ENCODE measurements around the gene ARHGAP4. TPM values are rescaled to one million over a fixed set of nuclear protein-coding genes. Genes with fewer than 3 reads are reported as not detected.

The ARHGAP4 gene
- total RNA-seq, 2 donors from 2014 or later, result 7.6 to 8.9 TPM

- Histone ChIP-seq H3K9me3 (no peaks in the 10 kb centered on the region), H3K4me3 (no peak overlapping the region), H3K4me1 (peaks cover 0 to 11% of the 10 kb centered on the region in 2 donors), H3K27ac (no peak overlapping the region), H3K36me3 (peaks cover 72% of the 10 kb centered on the region), H3K27me3 (no peaks in the 10 kb centered on the region)
- TF ChIP-seq, protein P1, sequence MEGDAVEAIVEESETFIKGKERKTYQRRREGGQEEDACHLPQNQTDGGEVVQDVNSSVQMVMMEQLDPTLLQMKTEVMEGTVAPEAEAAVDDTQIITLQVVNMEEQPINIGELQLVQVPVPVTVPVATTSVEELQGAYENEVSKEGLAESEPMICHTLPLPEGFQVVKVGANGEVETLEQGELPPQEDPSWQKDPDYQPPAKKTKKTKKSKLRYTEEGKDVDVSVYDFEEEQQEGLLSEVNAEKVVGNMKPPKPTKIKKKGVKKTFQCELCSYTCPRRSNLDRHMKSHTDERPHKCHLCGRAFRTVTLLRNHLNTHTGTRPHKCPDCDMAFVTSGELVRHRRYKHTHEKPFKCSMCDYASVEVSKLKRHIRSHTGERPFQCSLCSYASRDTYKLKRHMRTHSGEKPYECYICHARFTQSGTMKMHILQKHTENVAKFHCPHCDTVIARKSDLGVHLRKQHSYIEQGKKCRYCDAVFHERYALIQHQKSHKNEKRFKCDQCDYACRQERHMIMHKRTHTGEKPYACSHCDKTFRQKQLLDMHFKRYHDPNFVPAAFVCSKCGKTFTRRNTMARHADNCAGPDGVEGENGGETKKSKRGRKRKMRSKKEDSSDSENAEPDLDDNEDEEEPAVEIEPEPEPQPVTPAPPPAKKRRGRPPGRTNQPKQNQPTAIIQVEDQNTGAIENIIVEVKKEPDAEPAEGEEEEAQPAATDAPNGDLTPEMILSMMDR (IDR thresholded peaks at IDR 0.05), result no peak
- DNase-seq (ENCODE audit: low spot score), result no peak
Measured at GRCh38 chrX:153951683-153952372, 25.8 kb upstream of the ARHGAP4 start.

GRCh38 chrX:153950127-153950526, 24.1 kb upstream of the ARHGAP4 start:
- H3K36me3 ChIP-seq, result peaks cover 59% of the 10 kb centered on the region
- H3K4me3 ChIP-seq, result no peak overlapping the region
- no peaks in the 10 kb centered on the region for H3K9me3 ChIP-seq
- DNase-seq (ENCODE audit: low spot score), result no peak
- TF ChIP-seq, protein P1 (IDR thresholded peaks at IDR 0.05), result no peak
- H3K4me1 ChIP-seq, result peaks cover 0 to 11% of the 10 kb centered on the region in 2 donors
- H3K27me3 ChIP-seq, result no peaks in the 10 kb centered on the region
- no peak overlapping the region for H3K27ac ChIP-seq

GRCh38 chrX:153948847-153949805, 23.1 kb upstream of the ARHGAP4 start:
- H3K27ac ChIP-seq, result peak overlapping the region in 1 of 2 donors; percentile 35
- no peaks in the 10 kb centered on the region for H3K27me3 ChIP-seq
- TF ChIP-seq, protein P1 (IDR thresholded peaks at IDR 0.05), result no peak
- no peak overlapping the region for H3K4me3 ChIP-seq
- H3K36me3 ChIP-seq, result peaks cover 49% of the 10 kb centered on the region
- DNase-seq (ENCODE audit: low spot score), result no peak
- H3K4me1 ChIP-seq, result peaks cover 0 to 11% of the 10 kb centered on the region in 2 donors
- H3K9me3 ChIP-seq, result no peaks in the 10 kb centered on the region

- no peak for DNase-seq (ENCODE audit: low spot score)
- H3K4me3 ChIP-seq, result no peak overlapping the region
Measured at GRCh38 chrX:153948002-153948466, 22.0 kb upstream of the ARHGAP4 start.

GRCh38 chrX:153947009-153947769, 21.1 kb upstream of the ARHGAP4 start:
- peak; percentile 67 for DNase-seq (ENCODE audit: low spot score)
- H3K4me1 ChIP-seq, result no peaks in the 10 kb centered on the region
- no peaks in the 10 kb centered on the region for H3K27me3 ChIP-seq
- peak overlapping the region; percentile 53 to 63 for H3K27ac ChIP-seq
- H3K36me3 ChIP-seq, result peaks cover 34% of the 10 kb centered on the region
- TF ChIP-seq, protein P1 (IDR thresholded peaks at IDR 0.05), result peak; percentile 68 to 87
- no peaks in the 10 kb centered on the region for H3K9me3 ChIP-seq
- no peak overlapping the region for H3K4me3 ChIP-seq

More at GRCh38 chrX:153948002-153948466, 22.0 kb upstream of the ARHGAP4 start:
- no peaks in the 10 kb centered on the region for H3K9me3 ChIP-seq
- peaks cover 42% of the 10 kb centered on the region for H3K36me3 ChIP-seq
- peak overlapping the region; percentile 53 to 63 for H3K27ac ChIP-seq
- TF ChIP-seq, protein P1 (IDR thresholded peaks at IDR 0.05), result no peak
- H3K4me1 ChIP-seq, result peaks cover 0 to 4% of the 10 kb centered on the region in 2 donors
- no peaks in the 10 kb centered on the region for H3K27me3 ChIP-seq

Measured in right atrium auricular region (tissue), 2 donors.